NCI-H526 (cell line): ENCODE results near the gene MORN5.
A peak's percentile ranks its signal among the peaks of the same experiment; 100 is the strongest.

ENCODE experiments used
- DNase-seq, 2 experiments: peaks; one replicate each; lab custom pipeline; 2025; lab: John Stamatoyannopoulos, UW

Gene MORN5

GRCh38 chr9:122191584-122191983 is 31.9 kb downstream of the MORN5 start:
- no peak for DNase-seq

GRCh38 chr9:122192261-122192875 is 32.7 kb downstream of the MORN5 start:
- DNase-seq = no peak

GRCh38 chr9:122192914-122193525 is 33.3 kb downstream of the MORN5 start:
- DNase-seq = no peak

- no peak for DNase-seq
Observed at GRCh38 chr9:122193651-122194050, 33.9 kb downstream of the MORN5 start.

- DNase-seq = no peak
Observed at GRCh38 chr9:122195875-122196274, 36.2 kb downstream of the MORN5 start.

GRCh38 chr9:122197426-122197825 is 37.7 kb downstream of the MORN5 start:
- DNase-seq = peak; percentile 45 to 71

- no peak for DNase-seq
Observed at GRCh38 chr9:122197882-122198281, 38.2 kb downstream of the MORN5 start.

- DNase-seq = no peak
Observed at GRCh38 chr9:122200960-122201595, 41.4 kb downstream of the MORN5 start.

GRCh38 chr9:122201641-122202040 is 41.9 kb downstream of the MORN5 start:
- no peak for DNase-seq

GRCh38 chr9:122202111-122202510 is 42.4 kb downstream of the MORN5 start:
- no peak for DNase-seq

GRCh38 chr9:122204055-122204454 is 44.3 kb downstream of the MORN5 start:
- no peak for DNase-seq

GRCh38 chr9:122204491-122204890 is 44.8 kb downstream of the MORN5 start:
- no peak for DNase-seq

GRCh38 chr9:122205176-122205575 is 45.5 kb downstream of the MORN5 start:
- DNase-seq = no peak

GRCh38 chr9:122206118-122207046 is 46.7 kb downstream of the MORN5 start:
- DNase-seq = no peak

- no peak for DNase-seq
Observed at GRCh38 chr9:122207096-122207495, 47.4 kb downstream of the MORN5 start.

- no peak for DNase-seq
Observed at GRCh38 chr9:122209451-122209850, 49.7 kb downstream of the MORN5 start.

GRCh38 chr9:122212473-122213004 is 52.8 kb downstream of the MORN5 start:
- no peak for DNase-seq

- no peak for DNase-seq
Observed at GRCh38 chr9:122213102-122213588, 53.4 kb downstream of the MORN5 start.

- DNase-seq = peak; percentile 85 to 93
Observed at GRCh38 chr9:122213589-122214413, 54.1 kb downstream of the MORN5 start.

GRCh38 chr9:122214507-122214906 is 54.8 kb downstream of the MORN5 start:
- no peak for DNase-seq

- DNase-seq = no peak
Observed at GRCh38 chr9:122215663-122216062, 56.0 kb downstream of the MORN5 start.
